Mucosa of stomach (tissue), 1 donor: ENCODE measurements around the gene FGF14.

Experiments
- H3K27me3 ChIP-seq: one replicate; pipeline ENCODE4 v1.7.0; 2013; ENCODE audit warnings: mild to moderate bottlenecking, low read length; ENCODE audit not compliant: control insufficient read depth, insufficient read depth
- H3K36me3 ChIP-seq: one replicate; pipeline ENCODE4 v1.7.0; 2013; ENCODE audit warnings: low read length; ENCODE audit not compliant: control insufficient read depth, insufficient read depth
- H3K4me1 ChIP-seq: one replicate; pipeline ENCODE4 v1.7.0; 2013; ENCODE audit warnings: mild to moderate bottlenecking, low read length; ENCODE audit not compliant: control insufficient read depth, insufficient read depth
- H3K4me3 ChIP-seq: one replicate; pipeline ENCODE4 v1.7.0; 2013; ENCODE audit warnings: low read length
- H3K9ac ChIP-seq: one replicate; pipeline ENCODE4 v1.7.0; 2013; ENCODE audit warnings: mild to moderate bottlenecking, low read length, moderate library complexity
- H3K9me3 ChIP-seq: one replicate; pipeline ENCODE4 v1.7.0; 2013; ENCODE audit warnings: mild to moderate bottlenecking, low read length, moderate library complexity; ENCODE audit not compliant: control insufficient read depth
- donor health status: Pancreatic carcinoma.

Gene FGF14

GRCh38 chr13:101977475-101977874, 424.4 kb downstream of the FGF14 start:
- Histone ChIP-seq H3K4me1 (no peaks in the 10 kb centered on the region), H3K9me3 (no peaks in the 10 kb centered on the region), H3K9ac (no peak overlapping the region), H3K27me3 (no peaks in the 10 kb centered on the region), H3K36me3 (no peaks in the 10 kb centered on the region), H3K4me3 (no peak overlapping the region)

- no peak overlapping the region for H3K9ac ChIP-seq
- H3K4me3 ChIP-seq: no peak overlapping the region
- no peaks in the 10 kb centered on the region for H3K4me1 ChIP-seq
- no peaks in the 10 kb centered on the region for H3K27me3 ChIP-seq
- H3K9me3 ChIP-seq: no peaks in the 10 kb centered on the region
- H3K36me3 ChIP-seq: no peaks in the 10 kb centered on the region
Observed at GRCh38 chr13:101972191-101972590, 429.7 kb downstream of the FGF14 start.

- no peaks in the 10 kb centered on the region for H3K9me3 ChIP-seq
- no peaks in the 10 kb centered on the region for H3K27me3 ChIP-seq
- H3K9ac ChIP-seq: no peak overlapping the region
- no peak overlapping the region for H3K4me3 ChIP-seq
- H3K36me3 ChIP-seq: no peaks in the 10 kb centered on the region
- no peaks in the 10 kb centered on the region for H3K4me1 ChIP-seq
Observed at GRCh38 chr13:101970341-101970740, 431.5 kb downstream of the FGF14 start.

- Histone ChIP-seq H3K36me3 (no peaks in the 10 kb centered on the region), H3K9ac (no peak overlapping the region), H3K4me3 (no peak overlapping the region), H3K27me3 (no peaks in the 10 kb centered on the region), H3K4me1 (no peaks in the 10 kb centered on the region), H3K9me3 (no peaks in the 10 kb centered on the region)
Observed at GRCh38 chr13:101967781-101968180, 434.1 kb downstream of the FGF14 start.

GRCh38 chr13:101967216-101967615, 434.6 kb downstream of the FGF14 start:
- H3K4me3 ChIP-seq: no peak overlapping the region
- H3K4me1 ChIP-seq: no peaks in the 10 kb centered on the region
- no peaks in the 10 kb centered on the region for H3K27me3 ChIP-seq
- H3K9me3 ChIP-seq: no peaks in the 10 kb centered on the region
- no peaks in the 10 kb centered on the region for H3K36me3 ChIP-seq
- no peak overlapping the region for H3K9ac ChIP-seq

- Histone ChIP-seq H3K9ac (no peak overlapping the region), H3K27me3 (no peaks in the 10 kb centered on the region), H3K4me3 (no peak overlapping the region), H3K36me3 (no peaks in the 10 kb centered on the region), H3K9me3 (no peaks in the 10 kb centered on the region), H3K4me1 (no peaks in the 10 kb centered on the region)
Observed at GRCh38 chr13:101965096-101965495, 436.8 kb downstream of the FGF14 start.

GRCh38 chr13:101959016-101959415, 442.8 kb downstream of the FGF14 start:
- Histone ChIP-seq H3K9ac (no peak overlapping the region), H3K27me3 (no peaks in the 10 kb centered on the region), H3K4me1 (no peaks in the 10 kb centered on the region), H3K36me3 (no peaks in the 10 kb centered on the region), H3K4me3 (no peak overlapping the region), H3K9me3 (no peaks in the 10 kb centered on the region)

- Histone ChIP-seq H3K4me3 (no peak overlapping the region), H3K27me3 (no peaks in the 10 kb centered on the region)
Observed at GRCh38 chr13:101955764-101956163, 446.1 kb downstream of the FGF14 start.

GRCh38 chr13:101951114-101951513, 450.7 kb downstream of the FGF14 start:
- Histone ChIP-seq H3K9me3 (no peaks in the 10 kb centered on the region), H3K36me3 (no peaks in the 10 kb centered on the region), H3K27me3 (no peaks in the 10 kb centered on the region), H3K9ac (no peak overlapping the region), H3K4me1 (no peaks in the 10 kb centered on the region), H3K4me3 (no peak overlapping the region)

More at GRCh38 chr13:101955764-101956163, 446.1 kb downstream of the FGF14 start:
- no peak overlapping the region for H3K9ac ChIP-seq
- no peaks in the 10 kb centered on the region for H3K4me1 ChIP-seq
- H3K9me3 ChIP-seq: no peaks in the 10 kb centered on the region
- H3K36me3 ChIP-seq: no peaks in the 10 kb centered on the region

- H3K36me3 ChIP-seq: no peaks in the 10 kb centered on the region
Observed at GRCh38 chr13:101949681-101950080, 452.2 kb downstream of the FGF14 start.

GRCh38 chr13:101946401-101946800, 455.4 kb downstream of the FGF14 start:
- Histone ChIP-seq H3K9ac (no peak overlapping the region), H3K27me3 (no peaks in the 10 kb centered on the region), H3K4me3 (no peak overlapping the region), H3K36me3 (no peaks in the 10 kb centered on the region), H3K4me1 (no peaks in the 10 kb centered on the region), H3K9me3 (no peaks in the 10 kb centered on the region)

More at GRCh38 chr13:101949681-101950080, 452.2 kb downstream of the FGF14 start:
- Histone ChIP-seq H3K4me3 (no peak overlapping the region), H3K27me3 (no peaks in the 10 kb centered on the region), H3K9me3 (no peaks in the 10 kb centered on the region), H3K4me1 (no peaks in the 10 kb centered on the region), H3K9ac (no peak overlapping the region)

- H3K36me3 ChIP-seq: no peaks in the 10 kb centered on the region
- no peaks in the 10 kb centered on the region for H3K9me3 ChIP-seq
- H3K4me1 ChIP-seq: no peaks in the 10 kb centered on the region
- H3K9ac ChIP-seq: no peak overlapping the region
- H3K4me3 ChIP-seq: no peak overlapping the region
- no peaks in the 10 kb centered on the region for H3K27me3 ChIP-seq
Observed at GRCh38 chr13:101945435-101945834, 456.4 kb downstream of the FGF14 start.

- H3K27me3 ChIP-seq: no peaks in the 10 kb centered on the region
- no peak overlapping the region for H3K4me3 ChIP-seq
- H3K9me3 ChIP-seq: no peaks in the 10 kb centered on the region
- no peaks in the 10 kb centered on the region for H3K4me1 ChIP-seq
- no peaks in the 10 kb centered on the region for H3K36me3 ChIP-seq
- H3K9ac ChIP-seq: no peak overlapping the region
Observed at GRCh38 chr13:101944521-101944920, 457.3 kb downstream of the FGF14 start.
